IMR-90 (cell line): ENCODE results near the gene QKI. TPM values are rescaled to one million over a fixed set of nuclear protein-coding genes. Genes with fewer than 3 reads are reported as not detected.

Source experiments
- ATAC-seq: fragments of 200-7000 bp; cut with Tn5 transposase; 2 replicates; pipeline ENCODE4 v1.9.1; 2020; ENCODE audit warnings: low read depth, mild to moderate bottlenecking, moderate library complexity
- BruUV-seq: library from RNA; stranded (reverse); fragments of 400-500 nt; replicated peaks from 2 replicates; lab custom pipeline; 2021; lab: Mats Ljungman, UMichigan
- CTCF ChIA-PET: fragments of 300-600 bp; formaldehyde crosslinking; extraction: SDS; loops from one replicate; lab custom pipeline; 2021; ENCODE audit warnings: antibody characterized with exemption; lab: Yijun Ruan, JAX
- POLR2A ChIA-PET: fragments of 300-600 bp; sonication (Branson Sonifier 250); formaldehyde crosslinking; loops from one replicate; lab custom pipeline; 2022; ENCODE audit warnings: antibody characterized with exemption; ENCODE audit not compliant: unreplicated experiment; lab: Charles Lee
- DNase-seq: peaks from one replicate; pipeline ENCODE4 v3.0.0; 2013
- H2AFZ ChIP-seq: replicated peaks from 2 replicates; pipeline ENCODE3; 2013; ENCODE audit warnings: low read length, mild to moderate bottlenecking; ENCODE audit not compliant: poor library complexity
- H2AK5ac ChIP-seq: 2 replicates; pipeline ENCODE4 v1.6.1; 2013; ENCODE audit warnings: low read depth, low read length, inconsistent platforms
- H2AK9ac ChIP-seq: replicated peaks from 2 replicates; pipeline ENCODE3; 2013; ENCODE audit warnings: mild to moderate bottlenecking, low read depth, low read length, moderate library complexity; ENCODE audit not compliant: poor library complexity
- H2BK120ac ChIP-seq: 2 replicates; pipeline ENCODE4 v1.6.1; 2013; ENCODE audit warnings: low read depth, low read length, inconsistent platforms
- H2BK15ac ChIP-seq: 3 replicates; pipeline ENCODE4 v1.6.1; 2013; ENCODE audit warnings: low read depth, low read length, inconsistent platforms
- H2BK20ac ChIP-seq: 2 replicates; pipeline ENCODE4 v1.6.1; 2013; ENCODE audit warnings: low read depth, mild to moderate bottlenecking, inconsistent platforms, low read length, moderate library complexity
- H2BK5ac ChIP-seq: 2 replicates; pipeline ENCODE4 v1.6.1; 2013; ENCODE audit warnings: mild to moderate bottlenecking, low read depth, low read length, inconsistent platforms; ENCODE audit not compliant: poor library complexity, severe bottlenecking
- H3K14ac ChIP-seq: replicated peaks from 2 replicates; pipeline ENCODE4 v1.6.1; 2013; ENCODE audit warnings: low read depth, low read length, inconsistent platforms
- H3K18ac ChIP-seq: 2 replicates; pipeline ENCODE4 v1.6.1; 2013; ENCODE audit warnings: low read depth, low read length, control low read depth
- H3K23ac ChIP-seq: 2 replicates; pipeline ENCODE4 v1.6.1; 2013; ENCODE audit warnings: low read depth, low read length, inconsistent platforms
- H3K27ac ChIP-seq: 2 replicates; pipeline ENCODE4 v1.5.1; 2013; ENCODE audit warnings: mild to moderate bottlenecking, control low read depth, low read length; ENCODE audit not compliant: insufficient read depth
- H3K27me3 ChIP-seq: 2 replicates; pipeline ENCODE4 v1.6.1; 2013; ENCODE audit warnings: low read length; ENCODE audit not compliant: control insufficient read depth, insufficient read depth
- H3K36me3 ChIP-seq: 2 replicates; pipeline ENCODE4 v1.6.1; 2013; ENCODE audit warnings: low read length, mixed read lengths; ENCODE audit not compliant: control insufficient read depth, insufficient read depth
- H3K4ac ChIP-seq: 2 replicates; pipeline ENCODE4 v1.6.1; 2013; ENCODE audit warnings: low read depth, low read length, inconsistent platforms
- H3K4me1 ChIP-seq: 2 replicates; pipeline ENCODE4 v1.6.1; 2013; ENCODE audit warnings: low read length, mixed read lengths; ENCODE audit not compliant: control insufficient read depth, insufficient read depth
- H3K4me2 ChIP-seq: 2 replicates; pipeline ENCODE4 v1.6.1; 2013; ENCODE audit warnings: low read depth, mild to moderate bottlenecking, control low read depth, low read length, moderate library complexity
- H3K4me3 ChIP-seq: 2 replicates; pipeline ENCODE4 v1.5.1; 2013; ENCODE audit warnings: low read depth, mild to moderate bottlenecking, control low read depth, low read length, moderate library complexity; ENCODE audit not compliant: insufficient read depth
- H3K56ac ChIP-seq: 2 replicates; pipeline ENCODE4 v1.6.1; 2013; ENCODE audit warnings: low read length, inconsistent platforms; ENCODE audit not compliant: insufficient read depth; ENCODE audit errors: extremely low read depth
- H3K79me1 ChIP-seq, 2 experiments: 2 replicates each; pipeline ENCODE4 v1.6.1; 2013; ENCODE audit warnings: low read length in 2 of 2, inconsistent platforms in 1 of 2, low read depth in 1 of 2
- H3K9ac ChIP-seq: 2 replicates; pipeline ENCODE4 v1.6.1; 2013; ENCODE audit warnings: low read depth, low read length, control low read depth
- H3K9me1 ChIP-seq: 2 replicates; pipeline ENCODE4 v1.6.1; 2013; ENCODE audit warnings: low read length, inconsistent platforms; ENCODE audit not compliant: insufficient read depth
- H3K9me3 ChIP-seq: 2 replicates; pipeline ENCODE4 v1.6.1; 2013; ENCODE audit warnings: low read length; ENCODE audit not compliant: control insufficient read depth, insufficient read depth
- H4K20me1 ChIP-seq: 2 replicates; pipeline ENCODE4 v1.6.1; 2013; ENCODE audit warnings: low read length, inconsistent platforms; ENCODE audit not compliant: insufficient read depth
- H4K5ac ChIP-seq: 2 replicates; pipeline ENCODE4 v1.6.1; 2013; ENCODE audit warnings: mild to moderate bottlenecking, low read depth, low read length, control low read depth
- H4K8ac ChIP-seq, 2 experiments: 2 replicates each; pipeline ENCODE4 v1.6.1; 2013; ENCODE audit warnings: low read depth in 2 of 2, low read length in 2 of 2, control low read depth in 1 of 2, inconsistent platforms in 1 of 2
- H4K91ac ChIP-seq: 2 replicates; pipeline ENCODE4 v1.6.1; 2013; ENCODE audit warnings: low read depth, low read length, inconsistent platforms; ENCODE audit not compliant: insufficient read depth
- BHLHE40 ChIP-seq: fragments of 150-350 bp; IDR thresholded peaks from 2 replicates; pipeline ENCODE4 v1.6.1; 2016; ENCODE audit warnings: mild to moderate bottlenecking, low read depth, low read length
- CEBPB ChIP-seq: IDR thresholded peaks from 2 replicates; pipeline ENCODE4 v1.6.1; 2012; ENCODE audit warnings: low read depth, low read length, improper control_type of control experiment
- CHD1 ChIP-seq: IDR thresholded peaks from 2 replicates; pipeline ENCODE4 v1.6.1; 2012; ENCODE audit warnings: low read depth, low read length, improper control_type of control experiment
- FOS ChIP-seq: fragments of 150-350 bp; IDR thresholded peaks from 2 replicates; pipeline ENCODE4 v1.6.1; 2016; ENCODE audit warnings: low read depth, low read length
- MAFK ChIP-seq: IDR thresholded peaks from 2 replicates; pipeline ENCODE4 v1.6.1; 2012; ENCODE audit warnings: low read depth, low read length, improper control_type of control experiment
- MAZ ChIP-seq: IDR thresholded peaks from 2 replicates; pipeline ENCODE4 v1.6.1; 2012; ENCODE audit warnings: low read depth, mild to moderate bottlenecking, low read length, improper control_type of control experiment, moderate library complexity, borderline replicate concordance
- MXI1 ChIP-seq: IDR thresholded peaks from 2 replicates; pipeline ENCODE4 v1.6.1; 2012; ENCODE audit warnings: low read depth, mild to moderate bottlenecking, low read length, moderate library complexity, borderline replicate concordance
- NFE2L2 ChIP-seq: fragments of 150-350 bp; IDR thresholded peaks from 2 replicates; pipeline ENCODE4 v1.6.1; 2016; ENCODE audit warnings: low read depth, mild to moderate bottlenecking, low read length
- POLR2A ChIP-seq: IDR thresholded peaks from 2 replicates; pipeline ENCODE4 v1.6.1; 2012; ENCODE audit warnings: mild to moderate bottlenecking, low read depth, low read length
- RCOR1 ChIP-seq: IDR thresholded peaks from 2 replicates; pipeline ENCODE4 v1.6.1; 2012; ENCODE audit warnings: mild to moderate bottlenecking, low read length, improper control_type of control experiment; ENCODE audit not compliant: insufficient replicate concordance
- RFX5 ChIP-seq: IDR thresholded peaks from 2 replicates; pipeline ENCODE4 v1.8.0; 2012; ENCODE audit warnings: low read depth, mild to moderate bottlenecking, low read length, moderate library complexity
- SMC3 ChIP-seq: fragments of 150-350 bp; IDR thresholded peaks from 2 replicates; pipeline ENCODE4 v1.6.1; 2016; ENCODE audit warnings: low read depth, mild to moderate bottlenecking, antibody characterized with exemption, low read length, moderate library complexity
- WGBS, 2 experiments: methylation state at CpG; one replicate each; pipeline versions ENCODE4 v1.1.5 to v1.1.7; 2013; ENCODE audit warnings: missing lambda C conversion rate in 2 of 2; ENCODE audit not compliant: insufficient read length in 1 of 2; ENCODE audit errors: extremely low coverage in 2 of 2; 5-methylcytosine and 5-hydroxymethylcytosine counted together
- dilution Hi-C: fragments of 300-500 bp; cut with HindIII; formaldehyde crosslinking; loops from one replicate; pipeline ENCODE4 v1.14.3; 2018; ENCODE audit warnings: low sequenced_read_pairs; ENCODE audit not compliant: unreplicated experiment
- in situ Hi-C: fragments of 300-500 bp; cut with MboI; formaldehyde crosslinking; loops from 3 replicates; pipeline ENCODE4 v1.14.3; 2019; ENCODE audit warnings: low sequenced_read_pairs, inconsistent platforms, mixed read lengths
- intact Hi-C: fragments of 100-400 bp; cut with micrococcal nuclease; formaldehyde crosslinking; loops from 2 replicates; pipeline ENCODE4 v1.10.0; 2022
- polyA plus RNA-seq, 3 experiments: library from polyadenylated mRNA; depleted of rRNA; stranded (reverse); fragments of >200 nt; gene quantifications; 2 replicates each; pipeline ENCODE4 v1.2.3, GENCODE V29; 2012; ENCODE audit warnings: low replicate concordance in 1 of 3
- total RNA-seq: library from RNA; depleted of rRNA; stranded (reverse); fragments of >200 nt; gene quantifications from 2 replicates; pipeline ENCODE4 v1.2.3, GENCODE V29; 2012
- TF ChIP-seq, protein P1 (sequence below): fragments of 150-350 bp; IDR thresholded peaks from 2 replicates; pipeline ENCODE4 v1.6.1; 2017; ENCODE audit warnings: mild to moderate bottlenecking, antibody characterized with exemption, low read length, low read depth
- TF ChIP-seq, protein P2 (sequence below): conservative IDR thresholded peaks from 2 replicates; pipeline ENCODE4 v1.5.1; 2012; ENCODE audit warnings: mild to moderate bottlenecking, low read depth, low read length, improper control_type of control experiment
- TF ChIP-seq, protein P3 (sequence below): fragments of 150-350 bp; IDR thresholded peaks from 2 replicates; pipeline ENCODE4 v1.6.1; 2016; ENCODE audit warnings: low read depth, mild to moderate bottlenecking, low read length, moderate library complexity, borderline replicate concordance

QKI gene
- total and polyA plus RNA-seq, 2 of the 4 experiments (the other 2 are of a cell fraction): 112 to 232 TPM

DNA sequence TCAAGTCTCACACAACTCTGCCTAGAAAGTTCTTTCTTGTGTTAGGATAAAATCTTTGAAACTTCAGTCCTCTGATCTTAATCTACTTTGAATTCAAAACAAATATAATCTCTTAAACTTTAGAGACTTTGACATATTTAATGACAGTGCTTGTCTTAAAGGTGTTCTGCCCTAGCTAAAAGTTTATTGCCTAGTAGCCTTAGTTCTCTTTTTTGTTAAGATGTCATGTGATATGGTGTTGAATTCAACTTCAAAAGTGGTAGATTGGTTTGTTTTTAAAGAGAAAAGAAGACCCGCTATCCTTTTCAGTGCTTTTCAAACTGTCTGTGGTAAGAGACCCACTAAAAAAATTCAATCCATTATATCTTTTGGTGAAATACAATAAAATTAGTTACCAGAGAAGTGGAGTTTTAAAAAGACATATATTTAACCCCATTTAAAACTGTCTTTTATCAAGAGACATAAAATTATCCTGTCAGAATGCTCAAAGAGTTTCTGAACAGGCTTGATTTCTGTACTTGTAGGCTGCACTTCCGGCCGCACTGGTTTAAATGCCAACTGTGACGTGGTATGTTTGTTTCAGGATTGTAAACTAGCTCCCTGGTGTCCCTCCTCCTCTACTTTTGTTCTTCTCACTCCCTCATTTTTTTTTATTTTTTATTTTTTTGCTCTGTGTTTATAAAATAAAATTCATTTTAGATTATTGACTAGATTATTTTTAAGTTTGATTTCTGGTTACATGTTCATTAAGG, 76.5 kb downstream of the QKI start:
- Histone ChIP-seq H4K8ac (no peak overlapping the region), H2AFZ (no peak overlapping the region), H3K9me3 (no peaks in the 10 kb centered on the region), H2BK120ac (no peak overlapping the region), H3K36me3 (no peaks in the 10 kb centered on the region), H3K4me2 (no peak overlapping the region), H3K56ac (no peak overlapping the region), H2AK5ac (no peak overlapping the region), H3K18ac (no peak overlapping the region), H2BK15ac (no peak overlapping the region), H3K4me3 (no peak overlapping the region), H3K9ac (no peak overlapping the region), H3K27me3 (no peaks in the 10 kb centered on the region), H4K5ac (no peak overlapping the region), H3K27ac (no peak overlapping the region), H3K79me1 (peaks cover 19 to 42% of the 10 kb centered on the region in 2 experiments), H4K20me1 (peaks cover 62% of the 10 kb centered on the region; the same call in 1 of the 2 replicates), H3K4ac (no peak overlapping the region), H3K14ac (no peak overlapping the region), H3K23ac (no peak overlapping the region), H3K4me1 (peaks cover 1% of the 10 kb centered on the region; the same call in 1 of the 2 replicates), H2BK5ac (no peak overlapping the region), H3K9me1 (0 out of 2 replicates have a peak, but pooled peaks cover 2% of the 10 kb centered on the region), H2BK20ac (no peak overlapping the region), H4K91ac (no peak overlapping the region), H2AK9ac (no peak overlapping the region)
- TF ChIP-seq, protein P1, sequence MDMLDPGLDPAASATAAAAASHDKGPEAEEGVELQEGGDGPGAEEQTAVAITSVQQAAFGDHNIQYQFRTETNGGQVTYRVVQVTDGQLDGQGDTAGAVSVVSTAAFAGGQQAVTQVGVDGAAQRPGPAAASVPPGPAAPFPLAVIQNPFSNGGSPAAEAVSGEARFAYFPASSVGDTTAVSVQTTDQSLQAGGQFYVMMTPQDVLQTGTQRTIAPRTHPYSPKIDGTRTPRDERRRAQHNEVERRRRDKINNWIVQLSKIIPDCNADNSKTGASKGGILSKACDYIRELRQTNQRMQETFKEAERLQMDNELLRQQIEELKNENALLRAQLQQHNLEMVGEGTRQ: no peak
- no peak for TF ChIP-seq SMC3
- no peak for TF ChIP-seq MAZ
- no peak for TF ChIP-seq CEBPB
- TF ChIP-seq NFE2L2: no peak
- TF ChIP-seq, protein P2, sequence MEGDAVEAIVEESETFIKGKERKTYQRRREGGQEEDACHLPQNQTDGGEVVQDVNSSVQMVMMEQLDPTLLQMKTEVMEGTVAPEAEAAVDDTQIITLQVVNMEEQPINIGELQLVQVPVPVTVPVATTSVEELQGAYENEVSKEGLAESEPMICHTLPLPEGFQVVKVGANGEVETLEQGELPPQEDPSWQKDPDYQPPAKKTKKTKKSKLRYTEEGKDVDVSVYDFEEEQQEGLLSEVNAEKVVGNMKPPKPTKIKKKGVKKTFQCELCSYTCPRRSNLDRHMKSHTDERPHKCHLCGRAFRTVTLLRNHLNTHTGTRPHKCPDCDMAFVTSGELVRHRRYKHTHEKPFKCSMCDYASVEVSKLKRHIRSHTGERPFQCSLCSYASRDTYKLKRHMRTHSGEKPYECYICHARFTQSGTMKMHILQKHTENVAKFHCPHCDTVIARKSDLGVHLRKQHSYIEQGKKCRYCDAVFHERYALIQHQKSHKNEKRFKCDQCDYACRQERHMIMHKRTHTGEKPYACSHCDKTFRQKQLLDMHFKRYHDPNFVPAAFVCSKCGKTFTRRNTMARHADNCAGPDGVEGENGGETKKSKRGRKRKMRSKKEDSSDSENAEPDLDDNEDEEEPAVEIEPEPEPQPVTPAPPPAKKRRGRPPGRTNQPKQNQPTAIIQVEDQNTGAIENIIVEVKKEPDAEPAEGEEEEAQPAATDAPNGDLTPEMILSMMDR: no peak
- TF ChIP-seq RFX5: no peak
- no peak for TF ChIP-seq MAFK
- no peak for TF ChIP-seq CHD1
- TF ChIP-seq MXI1: no peak
- no peak for TF ChIP-seq POLR2A
- no peak for TF ChIP-seq BHLHE40
- TF ChIP-seq RCOR1: no peak
- TF ChIP-seq, protein P3, sequence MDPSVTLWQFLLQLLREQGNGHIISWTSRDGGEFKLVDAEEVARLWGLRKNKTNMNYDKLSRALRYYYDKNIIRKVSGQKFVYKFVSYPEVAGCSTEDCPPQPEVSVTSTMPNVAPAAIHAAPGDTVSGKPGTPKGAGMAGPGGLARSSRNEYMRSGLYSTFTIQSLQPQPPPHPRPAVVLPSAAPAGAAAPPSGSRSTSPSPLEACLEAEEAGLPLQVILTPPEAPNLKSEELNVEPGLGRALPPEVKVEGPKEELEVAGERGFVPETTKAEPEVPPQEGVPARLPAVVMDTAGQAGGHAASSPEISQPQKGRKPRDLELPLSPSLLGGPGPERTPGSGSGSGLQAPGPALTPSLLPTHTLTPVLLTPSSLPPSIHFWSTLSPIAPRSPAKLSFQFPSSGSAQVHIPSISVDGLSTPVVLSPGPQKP: no peak
- TF ChIP-seq FOS: no peak
- in situ Hi-C loops (no loop called here), dilution Hi-C loops (no loop called here), intact Hi-C loops (loop anchor here (5.0 kb wide), 1 partner anchor 36 kb away; no protein-coding TSS in a partner anchor)
- DNase-seq (peak; percentile 61), ATAC-seq (peak; percentile 57; the same call in 1 of the 2 replicates)
- no TSS peak for BruUV-seq
- WGBS, 2 experiments: no CpG with 5 or more reads among the region's 4 CpGs
- CTCF ChIA-PET: no interaction called here
- POLR2A ChIA-PET: no interaction called here
